Activated T-helper 2 cell treated with anti-CD3 and anti-CD28 coated beads, Interferon-gamma antibody, Interleukin-2, Interleukin-4, amounts not matched to agents 10 μg/mL and 5 μg/mL and 100 μg/mL, durations not matched to agents 14 hours and 24 hours and 36 hours (primary cell): Measurements from ENCODE around the gene TCP1. TPM values are rescaled to one million over a fixed set of nuclear protein-coding genes. Genes with fewer than 3 reads are reported as not detected.

ENCODE experiments used
- DNase-seq: peaks from one replicate; pipeline ENCODE4 v3.0.0; 2021; ENCODE audit warnings: low spot score
- H3K27ac Mint-ChIP-seq: one replicate; pipeline ENCODE4 v1.8.0; 2021; ENCODE audit warnings: mixed read lengths
- H3K27me3 Mint-ChIP-seq: one replicate; pipeline ENCODE4 v1.8.0; 2021; ENCODE audit warnings: low read depth, mixed read lengths
- H3K36me3 Mint-ChIP-seq: one replicate; pipeline ENCODE4 v1.8.0; 2021; ENCODE audit warnings: low read depth, mixed read lengths
- H3K4me1 Mint-ChIP-seq: one replicate; pipeline ENCODE4 v1.8.0; 2021; ENCODE audit warnings: low read depth, mixed read lengths
- H3K4me3 Mint-ChIP-seq: one replicate; pipeline ENCODE4 v1.8.0; 2021; ENCODE audit warnings: low read depth, mild to moderate bottlenecking, moderate library complexity, mixed read lengths
- H3K9me3 Mint-ChIP-seq: one replicate; pipeline ENCODE4 v1.8.0; 2021; ENCODE audit warnings: mixed read lengths
- intact Hi-C: fragments of 100-400 bp; cut with micrococcal nuclease; formaldehyde crosslinking; loops from one replicate; pipeline ENCODE4 v1.15.1; 2023
- total RNA-seq: library from RNA; stranded (reverse); gene quantifications from 2 replicates; pipeline ENCODE4 v1.2.3, GENCODE V29; 2022

Gene TCP1
- 431 and 438 TPM in 2 replicates for total RNA-seq

- intact Hi-C loops = loop anchor here (1.0 to 2.0 kb wide), 5 partner anchors 27 to 179 kb away; partner anchors contain the start of genes ACAT2, IGF2R and WTAP
- peaks cover 46% of the 10 kb centered on the region for H3K4me1 Mint-ChIP-seq
Measured at GRCh38 chr6:159789377-159790148, at the start of gene TCP1. Gene TCP1, minus strand, starts transcription at chr6:159789602. Its CDS starts 134 bp downstream, at chr6:159789468.

GRCh38 chr6:159838020-159838744 lies 48.8 kb upstream of the TCP1 start:
- Mint-ChIP-seq H3K9me3 (no peaks in the 10 kb centered on the region), H3K27ac (no peak overlapping the region), H3K4me1 (no peaks in the 10 kb centered on the region), H3K36me3 (no peaks in the 10 kb centered on the region), H3K4me3 (no peak overlapping the region), H3K27me3 (peaks cover 13% of the 10 kb centered on the region)
- DNase-seq = no peak
- intact Hi-C loops = no loop called here

More at GRCh38 chr6:159789377-159790148, at the start of gene TCP1:
- Mint-ChIP-seq H3K9me3 (no peaks in the 10 kb centered on the region), H3K27me3 (no peaks in the 10 kb centered on the region), H3K36me3 (peaks cover 76% of the 10 kb centered on the region), H3K4me3 (peak within 1 kb of the TSS; percentile 96), H3K27ac (peak within 1 kb of the TSS; percentile 97)
- peak; percentile 99 for DNase-seq

GRCh38 chr6:159837511-159837910 lies 48.1 kb upstream of the TCP1 start:
- H3K27ac Mint-ChIP-seq = no peak overlapping the region
- no peak overlapping the region for H3K4me3 Mint-ChIP-seq
- no peaks in the 10 kb centered on the region for H3K36me3 Mint-ChIP-seq

GRCh38 chr6:159836718-159837490 lies 47.5 kb upstream of the TCP1 start:
- intact Hi-C loops = no loop called here

More at GRCh38 chr6:159837511-159837910, 48.1 kb upstream of the TCP1 start:
- H3K9me3 Mint-ChIP-seq = no peaks in the 10 kb centered on the region
- H3K4me1 Mint-ChIP-seq = no peaks in the 10 kb centered on the region
- DNase-seq = no peak
- peaks cover 13% of the 10 kb centered on the region for H3K27me3 Mint-ChIP-seq
- intact Hi-C loops = no loop called here

GRCh38 chr6:159833997-159834603 lies 44.7 kb upstream of the TCP1 start:
- no peaks in the 10 kb centered on the region for H3K4me1 Mint-ChIP-seq
- no peak overlapping the region for H3K27ac Mint-ChIP-seq
- intact Hi-C loops = no loop called here
- H3K27me3 Mint-ChIP-seq = peaks cover 8% of the 10 kb centered on the region
- H3K9me3 Mint-ChIP-seq = no peaks in the 10 kb centered on the region
- no peaks in the 10 kb centered on the region for H3K36me3 Mint-ChIP-seq
- H3K4me3 Mint-ChIP-seq = no peak overlapping the region
- no peak for DNase-seq

More at GRCh38 chr6:159836718-159837490, 47.5 kb upstream of the TCP1 start:
- H3K27ac Mint-ChIP-seq = no peak overlapping the region
- H3K27me3 Mint-ChIP-seq = peaks cover 12% of the 10 kb centered on the region
- no peaks in the 10 kb centered on the region for H3K36me3 Mint-ChIP-seq
- H3K4me1 Mint-ChIP-seq = no peaks in the 10 kb centered on the region
- no peaks in the 10 kb centered on the region for H3K9me3 Mint-ChIP-seq
- no peak for DNase-seq
- no peak overlapping the region for H3K4me3 Mint-ChIP-seq

GRCh38 chr6:159833556-159833955 lies 44.2 kb upstream of the TCP1 start:
- DNase-seq = no peak
- Mint-ChIP-seq H3K27me3 (peaks cover 7% of the 10 kb centered on the region), H3K4me1 (no peaks in the 10 kb centered on the region), H3K4me3 (no peak overlapping the region), H3K9me3 (no peaks in the 10 kb centered on the region), H3K36me3 (no peaks in the 10 kb centered on the region), H3K27ac (no peak overlapping the region)
- intact Hi-C loops = no loop called here

GRCh38 chr6:159832946-159833345 lies 43.5 kb upstream of the TCP1 start:
- Mint-ChIP-seq H3K27me3 (peaks cover 7% of the 10 kb centered on the region), H3K4me1 (no peaks in the 10 kb centered on the region), H3K27ac (no peak overlapping the region), H3K36me3 (no peaks in the 10 kb centered on the region), H3K9me3 (no peaks in the 10 kb centered on the region), H3K4me3 (no peak overlapping the region)
- no peak for DNase-seq
- intact Hi-C loops = no loop called here

GRCh38 chr6:159831373-159831679 lies 41.9 kb upstream of the TCP1 start:
- Mint-ChIP-seq H3K36me3 (no peaks in the 10 kb centered on the region), H3K9me3 (no peaks in the 10 kb centered on the region), H3K27ac (no peak overlapping the region), H3K4me3 (no peak overlapping the region), H3K4me1 (no peaks in the 10 kb centered on the region), H3K27me3 (peaks cover 7% of the 10 kb centered on the region)
- no peak for DNase-seq
- intact Hi-C loops = no loop called here

GRCh38 chr6:159830501-159831372 lies 41.3 kb upstream of the TCP1 start:
- H3K4me1 Mint-ChIP-seq = no peaks in the 10 kb centered on the region
- H3K4me3 Mint-ChIP-seq = no peak overlapping the region
- no peak for DNase-seq
- H3K36me3 Mint-ChIP-seq = no peaks in the 10 kb centered on the region
- no peak overlapping the region for H3K27ac Mint-ChIP-seq
- intact Hi-C loops = no loop called here
- no peaks in the 10 kb centered on the region for H3K9me3 Mint-ChIP-seq
- peaks cover 7% of the 10 kb centered on the region for H3K27me3 Mint-ChIP-seq

- intact Hi-C loops = no loop called here
- H3K4me3 Mint-ChIP-seq = no peak overlapping the region
- no peaks in the 10 kb centered on the region for H3K9me3 Mint-ChIP-seq
- H3K27me3 Mint-ChIP-seq = peaks cover 7% of the 10 kb centered on the region
- H3K27ac Mint-ChIP-seq = no peak overlapping the region
- no peaks in the 10 kb centered on the region for H3K36me3 Mint-ChIP-seq
- DNase-seq = no peak
- H3K4me1 Mint-ChIP-seq = no peaks in the 10 kb centered on the region
Measured at GRCh38 chr6:159829526-159829925, 40.1 kb upstream of the TCP1 start.

- no peaks in the 10 kb centered on the region for H3K9me3 Mint-ChIP-seq
- intact Hi-C loops = no loop called here
- peaks cover 7% of the 10 kb centered on the region for H3K27me3 Mint-ChIP-seq
- no peaks in the 10 kb centered on the region for H3K36me3 Mint-ChIP-seq
- no peaks in the 10 kb centered on the region for H3K4me1 Mint-ChIP-seq
- no peak overlapping the region for H3K27ac Mint-ChIP-seq
- no peak for DNase-seq
- H3K4me3 Mint-ChIP-seq = no peak overlapping the region
Measured at GRCh38 chr6:159828074-159828473, 38.7 kb upstream of the TCP1 start.
